GM18517 (cell line): ENCODE measurements around the gene PBX4.

ENCODE experiments used
- ATAC-seq: cut with Tn5 transposase; IDR thresholded peaks from one replicate; pipeline ENCODE4 v1.9.1; 2021; ENCODE audit warnings: mild to moderate bottlenecking, moderate library complexity; ENCODE audit not compliant: unreplicated experiment

The PBX4 gene

DNA sequence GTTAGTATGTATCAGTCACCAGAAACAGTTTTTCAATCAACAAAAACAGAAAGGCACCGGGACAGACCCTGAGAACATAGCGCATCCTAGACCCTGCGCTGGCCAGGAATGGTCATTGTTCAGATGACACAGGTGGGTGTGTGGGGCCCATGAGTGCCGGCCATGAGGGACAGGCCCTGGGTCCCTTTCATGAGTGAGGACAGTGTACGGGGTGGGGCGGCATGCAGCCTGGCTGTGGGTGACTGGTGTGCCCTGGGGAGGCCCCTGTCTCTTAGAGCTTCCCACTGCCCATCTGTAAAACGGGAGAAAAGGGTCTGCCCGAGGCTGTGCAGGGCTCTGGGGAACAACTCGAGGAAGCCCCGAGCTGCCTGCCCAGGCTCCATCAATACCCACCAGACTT lies 25.8 kb downstream of the PBX4 start:
- no peak for ATAC-seq

DNA sequence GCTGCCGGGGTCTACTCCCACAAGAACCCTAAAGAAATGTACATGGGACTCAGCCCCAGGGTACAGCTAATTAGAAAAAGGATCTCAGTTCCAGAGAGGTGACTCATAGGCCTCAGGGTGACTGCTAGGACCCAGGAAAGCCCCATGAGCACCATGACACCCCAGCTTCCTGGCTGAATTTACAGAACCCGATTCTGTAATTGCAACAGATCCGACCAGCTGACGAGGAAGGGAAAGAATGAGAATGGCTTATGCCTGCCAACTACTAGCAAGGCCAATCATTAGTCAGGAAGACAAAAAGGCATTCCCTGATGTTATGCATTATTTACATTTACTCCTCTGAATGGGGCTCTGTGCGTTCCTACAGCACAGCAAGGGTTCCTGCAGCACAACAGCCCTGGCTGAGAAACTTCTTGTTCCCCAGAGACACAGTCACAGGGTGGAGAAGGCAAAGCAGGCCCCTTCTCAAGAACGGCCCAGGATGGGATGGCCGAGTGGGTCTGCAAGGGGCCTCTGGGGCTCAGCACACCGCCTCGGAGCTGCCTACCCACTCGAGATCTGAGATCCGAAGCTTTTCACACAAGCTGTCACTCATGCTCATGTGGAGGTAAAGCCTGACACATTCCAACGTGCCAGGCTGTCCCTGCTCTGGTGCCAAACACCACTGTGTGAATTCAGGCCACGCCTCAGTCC lies 27.2 kb downstream of the PBX4 start:
- ATAC-seq: no peak

DNA sequence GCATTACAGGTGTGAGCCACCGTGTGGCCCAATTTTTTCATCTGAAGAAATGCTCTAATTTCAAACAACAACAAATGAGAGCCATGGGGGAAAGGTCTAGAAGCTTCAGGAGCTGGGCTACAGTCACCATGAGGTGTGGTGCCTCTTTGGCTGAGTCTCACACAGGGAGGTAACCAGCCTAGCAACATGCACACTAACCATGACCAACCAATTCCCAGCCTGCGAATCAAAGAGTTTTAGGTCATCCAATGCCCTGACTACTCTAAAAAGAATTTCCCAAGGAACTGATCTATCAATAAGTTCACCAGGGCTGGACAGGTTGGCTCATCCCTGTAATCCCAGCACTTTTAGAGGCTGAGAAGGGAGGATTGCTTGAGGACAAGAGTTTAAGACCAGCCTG lies 29.9 kb downstream of the PBX4 start:
- no peak for ATAC-seq

DNA sequence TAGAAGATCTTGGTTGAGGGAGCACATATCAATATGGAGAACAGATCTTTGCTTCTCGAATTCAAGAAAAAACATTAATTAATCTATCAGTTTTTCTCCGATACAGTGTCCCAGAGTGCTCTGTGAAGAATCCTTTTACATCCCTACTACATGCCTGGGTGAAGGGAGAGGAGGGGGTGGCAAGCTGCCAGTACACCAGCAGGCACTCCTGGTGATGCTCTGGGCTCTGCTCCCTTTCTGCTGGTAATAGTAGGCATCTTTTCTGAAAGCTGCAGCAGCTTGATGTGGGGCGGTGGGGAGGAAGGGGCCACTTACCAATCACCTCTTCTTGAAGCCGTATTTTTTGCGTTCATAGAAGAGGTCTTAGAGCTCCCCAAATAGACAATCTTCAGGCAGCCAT lies 30.7 kb downstream of the PBX4 start:
- no peak for ATAC-seq

DNA sequence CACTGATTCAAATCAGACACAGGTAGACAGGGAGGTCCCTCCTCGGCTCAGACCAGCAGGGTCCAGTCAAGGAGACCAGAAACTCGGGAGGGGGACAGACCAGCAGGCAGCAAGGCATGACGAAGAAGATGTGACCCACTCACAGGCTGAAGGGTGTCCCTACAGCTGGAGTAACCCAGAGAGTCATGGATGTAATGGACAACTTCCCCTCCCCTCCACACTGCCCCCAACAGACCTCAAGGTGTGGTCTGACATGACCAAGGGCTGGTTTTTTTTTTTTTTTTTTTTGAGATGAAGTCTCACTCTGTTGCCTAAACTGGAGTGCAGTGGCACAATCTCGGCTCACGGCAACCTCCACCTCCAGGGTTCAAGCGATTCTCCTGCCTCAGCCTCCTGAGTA lies 34.1 kb downstream of the PBX4 start:
- ATAC-seq: no peak

DNA sequence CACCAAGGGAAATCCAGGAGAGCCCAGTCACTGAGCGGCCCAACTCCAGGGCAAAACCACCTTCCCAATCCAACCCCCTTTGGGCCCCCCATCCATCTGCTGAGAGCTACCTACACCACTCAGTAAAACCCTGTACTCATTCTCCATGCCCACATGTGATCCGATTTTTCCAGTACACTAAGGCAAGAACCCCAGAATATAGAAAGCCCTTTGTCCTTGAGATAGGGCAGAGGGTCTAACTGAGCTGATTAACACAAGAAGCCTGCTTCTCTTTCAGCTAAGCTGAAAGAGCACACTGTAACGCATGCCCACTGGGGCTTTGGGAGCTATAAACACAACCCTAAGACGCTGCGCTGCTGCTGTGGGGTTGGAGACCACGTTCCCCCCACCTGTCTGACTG lies 36.0 kb downstream of the PBX4 start:
- ATAC-seq: no peak

DNA sequence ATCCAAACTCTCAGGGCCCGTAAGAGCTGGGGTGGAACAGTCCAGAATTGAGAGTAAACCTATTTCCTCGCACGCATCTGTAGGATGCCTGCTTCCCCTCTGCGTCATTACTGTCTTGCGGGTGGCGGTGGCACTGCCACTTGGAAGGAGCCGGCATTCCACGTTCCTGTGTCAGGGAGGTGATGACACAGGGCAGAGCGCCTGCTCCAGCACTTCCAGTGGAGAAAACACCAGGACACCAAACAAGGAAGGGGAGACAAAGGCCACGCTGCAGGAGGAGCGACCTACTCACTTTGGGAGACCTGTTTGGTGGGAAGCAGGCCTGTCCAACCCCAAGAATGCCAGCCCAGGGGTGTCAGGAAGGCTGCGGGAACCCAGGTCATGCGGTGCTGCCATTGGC lies 37.1 kb downstream of the PBX4 start:
- no peak for ATAC-seq

DNA sequence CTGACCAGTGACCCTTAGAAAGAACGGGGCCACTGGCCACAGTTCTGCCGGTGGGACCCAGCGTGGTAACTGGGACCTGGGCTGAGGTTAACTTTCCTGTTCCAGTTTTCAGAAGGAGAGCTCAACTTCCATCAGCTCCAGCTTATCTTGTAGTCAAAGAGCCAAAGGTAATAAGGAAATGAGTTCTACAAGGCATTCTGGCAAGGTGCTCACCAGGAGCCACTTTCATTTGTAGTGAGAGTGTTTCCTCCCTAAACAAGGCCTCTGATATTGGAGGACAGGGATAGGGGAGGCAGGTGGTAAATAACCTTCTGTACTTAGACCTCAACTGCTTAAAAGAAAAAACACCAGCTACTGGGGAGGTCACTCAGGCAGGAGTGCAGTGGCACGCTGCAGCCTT lies 38.1 kb downstream of the PBX4 start:
- ATAC-seq: no peak

DNA sequence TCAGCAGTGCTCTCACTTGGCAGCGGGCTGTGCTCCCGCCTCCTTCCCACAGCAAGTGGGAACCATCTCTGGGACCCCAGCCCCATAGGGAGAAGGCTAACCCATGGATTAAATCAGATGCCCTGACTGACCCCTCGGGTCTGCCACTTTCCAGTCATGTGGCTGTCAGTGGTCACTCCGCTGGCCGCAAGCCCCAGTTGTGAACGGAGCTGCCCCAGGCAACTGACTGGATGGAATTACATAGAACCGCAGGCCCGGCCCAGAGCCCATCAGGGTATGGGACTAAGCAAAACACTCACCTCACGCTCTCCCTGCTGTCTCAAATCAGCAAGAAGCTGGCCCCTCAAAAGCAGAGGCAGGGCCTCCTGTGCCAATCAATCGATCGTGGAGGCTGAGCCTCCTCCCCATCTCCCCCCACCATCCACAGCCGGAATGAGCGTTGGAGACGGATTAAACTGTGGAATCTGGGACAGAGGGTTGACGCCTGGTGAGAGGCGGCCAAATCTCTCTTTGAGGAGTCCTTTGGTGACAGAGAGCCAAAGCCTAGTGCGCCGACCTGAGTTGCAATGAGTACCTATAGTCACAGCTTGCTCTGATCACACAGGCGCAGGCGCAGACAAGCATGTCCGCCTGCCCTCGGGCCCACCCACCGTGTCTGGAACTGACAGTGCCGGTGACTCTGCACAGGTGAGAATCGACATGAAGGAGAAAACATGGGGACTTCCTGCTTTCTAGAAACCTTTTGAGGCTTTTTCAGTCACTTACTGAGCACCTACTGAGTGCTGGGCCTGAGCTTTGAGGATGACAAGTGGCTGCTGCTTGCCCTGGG lies 38.7 kb downstream of the PBX4 start:
- ATAC-seq: no peak

DNA sequence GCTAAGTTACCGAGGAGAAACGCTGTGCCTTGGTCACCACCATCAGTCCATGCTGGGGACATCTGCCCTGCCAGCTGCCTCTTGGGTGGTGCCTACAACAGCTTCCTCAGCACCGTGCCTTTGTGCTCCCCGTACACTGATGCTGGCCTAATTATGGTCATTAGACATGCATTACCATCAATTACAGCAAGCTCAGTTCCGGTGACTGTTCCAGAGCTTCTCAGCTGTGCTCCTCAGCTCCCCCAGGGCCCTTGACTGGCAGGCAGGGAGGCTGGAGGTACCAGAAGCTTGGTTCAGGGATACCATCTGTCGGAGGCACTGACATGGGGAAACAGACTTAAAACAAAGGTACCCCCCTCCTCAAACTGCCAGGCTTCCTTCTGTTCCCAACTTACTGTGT lies 40.2 kb downstream of the PBX4 start:
- no peak for ATAC-seq

DNA sequence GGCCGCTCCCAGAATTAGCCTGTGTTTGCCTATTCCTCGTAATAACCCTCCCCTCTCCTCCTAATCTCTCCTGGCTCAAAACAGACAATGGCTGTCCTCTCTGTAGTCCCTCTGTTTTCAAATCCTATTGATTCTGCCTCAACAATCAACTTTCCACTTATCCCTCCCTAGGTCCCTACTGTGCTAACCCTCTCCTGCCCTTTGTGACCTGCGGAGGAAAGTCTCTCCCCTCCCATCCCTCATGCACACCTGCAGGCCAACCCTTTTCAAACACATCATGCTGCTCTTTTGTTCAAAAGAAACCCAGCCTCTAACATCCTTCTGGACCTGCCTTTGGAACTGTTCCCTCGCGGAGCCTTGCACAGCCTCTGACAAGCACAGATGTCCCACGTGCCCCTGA lies 43.1 kb downstream of the PBX4 start:
- ATAC-seq: no peak

DNA sequence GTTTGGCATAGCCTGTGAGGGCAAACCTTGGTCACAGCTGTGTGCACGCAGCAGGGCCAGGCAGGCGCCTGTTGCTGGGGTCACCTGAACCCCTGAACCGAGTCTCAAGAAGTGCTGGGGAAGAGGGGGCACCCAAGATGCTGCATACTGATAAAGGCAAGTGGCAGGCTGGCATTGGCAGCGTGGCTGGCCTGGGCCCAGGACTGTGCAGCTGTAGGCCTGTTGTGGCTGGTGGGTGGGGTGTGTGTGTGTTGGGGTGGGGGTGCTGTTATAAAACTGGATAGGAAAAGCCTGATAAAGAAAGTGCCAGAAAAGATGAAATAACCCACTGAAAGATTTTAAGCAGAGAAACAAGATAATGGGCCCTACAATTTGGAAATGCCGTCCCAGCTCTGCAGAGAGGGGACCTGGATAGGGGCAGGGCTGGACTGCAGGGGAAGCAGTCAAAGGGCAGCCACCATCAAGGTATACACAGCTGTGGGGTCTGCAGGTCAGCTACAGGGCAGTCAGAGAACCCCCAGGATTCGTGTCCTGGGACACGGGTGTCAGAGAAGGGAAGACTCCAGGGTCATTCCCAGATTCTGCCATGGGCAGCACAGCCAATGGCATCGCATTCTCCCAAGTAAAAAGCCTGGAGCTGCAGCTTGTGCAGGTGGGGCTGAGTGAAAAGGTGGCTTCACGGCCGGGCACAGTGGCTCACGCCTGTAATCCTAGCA lies 47.3 kb downstream of the PBX4 start:
- no peak for ATAC-seq

DNA sequence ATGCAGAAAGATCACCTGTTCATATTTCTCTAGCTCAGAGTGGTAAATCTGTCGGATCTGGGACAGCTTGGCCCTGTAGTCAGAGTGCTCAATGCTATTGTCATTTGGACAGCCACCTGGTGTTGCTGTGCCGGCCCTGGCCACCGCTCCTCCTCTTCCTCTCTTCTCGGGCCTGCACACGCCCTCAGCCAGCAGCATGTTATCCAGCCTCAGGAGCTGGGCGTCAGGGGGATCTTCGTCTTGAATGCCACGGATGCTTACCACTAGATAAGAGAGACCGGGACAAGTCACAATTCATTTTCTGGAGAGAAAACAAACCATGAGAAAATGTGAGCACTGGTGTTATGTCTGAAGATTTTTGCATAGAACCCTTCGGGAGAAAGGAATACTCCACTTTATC lies 47.9 kb downstream of the PBX4 start:
- no peak for ATAC-seq

DNA sequence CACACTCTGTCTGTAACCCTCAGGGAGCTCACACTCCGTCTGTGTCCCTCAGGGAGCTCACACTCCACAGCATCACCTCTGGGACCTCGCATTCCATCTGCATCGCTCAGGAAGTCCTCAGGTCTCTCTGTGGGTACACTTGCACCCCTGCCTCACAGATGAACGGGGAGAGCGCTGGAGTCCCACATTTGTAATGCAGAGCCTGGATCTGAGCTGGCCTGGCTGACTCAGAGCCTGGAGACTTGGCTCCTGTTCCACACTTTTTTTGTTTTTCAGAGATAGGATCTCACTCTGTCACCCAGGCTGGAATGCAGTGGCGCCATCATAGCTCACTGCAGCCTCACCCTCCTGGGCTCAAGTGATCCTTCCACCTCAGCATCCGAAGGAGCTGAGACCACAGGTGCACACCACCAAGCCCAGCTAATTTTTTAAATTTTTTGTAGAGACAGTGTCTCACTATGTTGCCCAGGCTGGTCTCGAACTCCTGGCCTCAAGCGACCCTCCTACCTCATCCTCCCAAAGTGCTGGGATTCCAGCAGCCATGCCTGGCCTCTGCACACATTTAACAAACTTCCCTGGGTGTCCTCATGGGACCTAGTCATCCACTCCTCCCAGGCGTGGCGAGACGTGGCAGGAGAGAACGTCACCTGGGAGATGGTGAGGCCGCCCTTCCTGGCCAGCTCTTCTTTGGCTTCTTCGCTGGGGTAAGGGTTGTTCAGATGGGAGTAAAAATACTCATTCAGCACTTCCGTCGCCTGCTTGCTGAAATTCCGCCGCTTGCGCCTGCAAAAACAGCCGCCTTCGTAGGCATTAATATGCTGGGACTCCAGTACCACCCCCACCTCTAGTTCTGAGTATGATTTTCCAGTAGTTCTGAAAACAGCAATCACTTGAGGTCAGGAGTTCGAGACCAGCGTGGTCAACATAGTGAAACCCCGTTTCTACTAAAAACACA lies 49.4 kb downstream of the PBX4 start:
- no peak for ATAC-seq

DNA sequence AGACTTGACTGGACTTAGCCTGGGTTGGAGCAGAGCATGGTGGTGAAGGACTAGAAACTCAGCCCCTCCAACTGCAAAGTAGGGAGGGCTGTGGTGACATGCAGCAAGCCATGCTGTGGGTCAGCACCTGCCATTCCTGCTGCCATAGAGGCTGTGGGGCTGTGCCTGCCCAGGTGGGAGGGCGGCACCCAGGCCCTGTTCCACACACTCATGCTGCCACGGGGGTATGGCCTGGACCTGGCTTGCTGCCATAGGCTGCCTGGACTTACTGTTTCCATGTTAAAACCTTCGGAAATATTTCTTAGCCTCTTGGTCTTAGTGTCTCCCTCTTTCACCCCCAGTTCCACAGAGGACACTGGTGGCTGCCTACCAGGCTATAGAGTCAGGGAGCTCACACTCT lies 51.1 kb downstream of the PBX4 start:
- no peak for ATAC-seq

DNA sequence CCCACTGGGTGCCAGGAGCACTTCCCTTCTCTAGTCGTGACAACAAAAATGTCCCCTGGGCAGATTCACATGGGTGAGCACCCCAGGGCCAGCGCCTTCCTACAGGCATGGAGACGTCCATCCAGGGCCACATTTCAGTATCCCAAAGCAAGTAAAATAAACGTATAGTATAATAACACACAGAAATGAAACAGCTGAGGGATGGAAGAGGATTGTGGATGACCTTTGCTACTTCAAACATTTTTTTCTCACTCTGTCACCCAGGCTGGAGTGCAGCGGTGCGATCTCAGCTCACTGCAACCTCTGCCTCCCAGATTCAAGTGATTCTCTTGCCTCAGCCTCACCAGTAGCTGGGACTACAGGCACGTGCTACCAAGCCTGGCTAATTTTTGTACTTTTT lies 52.2 kb downstream of the PBX4 start:
- no peak for ATAC-seq

DNA sequence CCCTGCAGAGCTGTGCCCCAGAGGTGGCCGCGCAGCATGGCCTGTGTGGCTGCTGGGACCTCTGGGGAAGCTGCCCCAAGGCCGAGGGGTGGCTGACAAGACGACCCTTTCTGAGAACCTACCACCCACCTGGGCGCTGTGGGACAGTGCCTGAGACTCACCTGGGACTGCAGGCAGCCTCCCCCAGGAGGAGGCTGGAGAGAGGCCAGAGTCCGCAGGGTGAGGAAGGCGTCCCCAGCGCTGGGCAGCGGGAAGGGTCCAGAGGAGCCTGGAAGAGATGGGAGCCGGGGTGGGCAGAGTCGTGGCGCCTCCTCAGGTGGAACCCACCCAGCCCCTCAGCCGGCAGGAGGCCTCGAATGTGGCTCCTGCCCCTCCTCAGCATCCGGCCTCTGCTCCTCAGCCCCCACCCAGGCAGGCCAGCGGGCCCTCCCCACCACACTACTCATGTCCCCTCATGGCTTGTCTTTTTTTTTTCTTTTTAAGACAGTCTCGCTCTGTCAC lies 55.1 kb downstream of the PBX4 start:
- ATAC-seq: no peak

DNA sequence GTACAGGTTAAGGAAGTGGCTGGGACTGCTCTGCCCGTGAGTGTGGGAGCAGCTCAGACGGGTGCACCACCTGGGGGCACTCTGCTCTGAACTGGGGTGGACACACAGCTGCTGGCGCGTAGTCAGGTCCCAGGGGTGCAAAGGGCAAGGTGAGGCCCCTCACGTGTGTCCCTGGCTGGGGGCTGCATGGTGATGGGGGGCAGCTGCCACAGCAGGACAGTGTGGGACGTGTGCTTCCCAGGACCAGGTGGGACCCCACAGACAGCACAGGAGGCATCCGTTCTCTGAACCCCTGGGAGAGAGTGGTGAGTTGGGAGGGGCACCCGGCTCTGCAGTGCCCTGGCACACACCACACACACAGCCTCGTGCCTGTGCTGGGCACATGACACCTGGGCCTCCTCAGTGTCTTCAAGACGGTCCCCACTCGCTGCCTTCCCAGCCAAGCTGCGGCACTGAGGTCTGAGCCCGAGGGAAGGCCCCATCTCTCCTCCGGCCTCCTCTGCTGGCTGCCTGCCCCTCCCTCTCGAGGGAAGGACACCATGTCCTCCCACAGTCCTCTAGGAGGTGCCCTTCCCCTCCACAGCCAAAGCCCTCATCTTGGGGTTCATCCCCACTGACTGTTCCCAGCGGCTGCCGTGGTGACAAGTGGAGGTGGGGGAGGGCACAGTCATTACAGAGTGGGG lies 55.7 kb downstream of the PBX4 start:
- ATAC-seq: no peak

DNA sequence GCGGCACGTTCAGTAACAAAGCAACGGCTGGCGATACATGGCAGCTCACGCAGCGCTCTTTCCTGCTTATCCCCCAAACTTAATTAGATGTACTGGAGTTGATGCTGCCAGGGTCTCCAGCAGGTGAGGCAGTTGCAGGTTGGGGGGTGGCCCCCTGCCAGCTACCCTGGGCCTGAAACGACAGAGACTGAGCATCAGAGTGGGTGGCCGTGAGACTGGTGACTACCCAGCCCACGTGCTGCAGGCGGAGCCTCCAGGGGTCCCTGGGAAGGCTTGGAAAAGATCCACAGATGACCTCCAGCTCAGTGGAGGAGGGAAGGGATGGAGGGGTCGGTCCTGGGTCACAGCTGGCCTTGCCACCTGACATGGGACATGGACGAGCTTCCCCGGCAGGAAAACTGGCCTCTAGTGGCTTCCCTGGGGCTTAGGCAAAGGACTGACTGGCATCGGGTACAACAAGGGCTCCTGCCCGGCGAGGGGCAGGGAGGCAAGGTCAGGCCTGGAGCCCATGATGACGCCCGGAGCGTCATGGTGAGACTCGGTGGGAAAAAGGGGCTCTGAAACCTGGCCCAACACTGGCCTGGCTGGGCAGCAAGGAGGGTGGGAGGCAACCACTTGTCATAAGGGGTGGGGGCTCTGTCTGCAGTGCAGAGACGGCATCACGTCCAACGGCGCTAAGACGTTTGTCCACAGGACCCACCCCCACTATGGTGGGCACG lies 56.4 kb downstream of the PBX4 start:
- ATAC-seq: no peak
